SK-N-DZ (cell line): ENCODE data around the gene IL10RB.
"Not testable (repeated sequence)": the region's sequence is repeated elsewhere in the genome, so short reads cannot be mapped to it uniquely, and the experiment has no call there.

ENCODE experiments used
- DNase-seq: peaks from one replicate; pipeline ENCODE4 v3.0.0-alpha.2; 2015; ENCODE audit warnings: low spot score

Gene IL10RB

DNA sequence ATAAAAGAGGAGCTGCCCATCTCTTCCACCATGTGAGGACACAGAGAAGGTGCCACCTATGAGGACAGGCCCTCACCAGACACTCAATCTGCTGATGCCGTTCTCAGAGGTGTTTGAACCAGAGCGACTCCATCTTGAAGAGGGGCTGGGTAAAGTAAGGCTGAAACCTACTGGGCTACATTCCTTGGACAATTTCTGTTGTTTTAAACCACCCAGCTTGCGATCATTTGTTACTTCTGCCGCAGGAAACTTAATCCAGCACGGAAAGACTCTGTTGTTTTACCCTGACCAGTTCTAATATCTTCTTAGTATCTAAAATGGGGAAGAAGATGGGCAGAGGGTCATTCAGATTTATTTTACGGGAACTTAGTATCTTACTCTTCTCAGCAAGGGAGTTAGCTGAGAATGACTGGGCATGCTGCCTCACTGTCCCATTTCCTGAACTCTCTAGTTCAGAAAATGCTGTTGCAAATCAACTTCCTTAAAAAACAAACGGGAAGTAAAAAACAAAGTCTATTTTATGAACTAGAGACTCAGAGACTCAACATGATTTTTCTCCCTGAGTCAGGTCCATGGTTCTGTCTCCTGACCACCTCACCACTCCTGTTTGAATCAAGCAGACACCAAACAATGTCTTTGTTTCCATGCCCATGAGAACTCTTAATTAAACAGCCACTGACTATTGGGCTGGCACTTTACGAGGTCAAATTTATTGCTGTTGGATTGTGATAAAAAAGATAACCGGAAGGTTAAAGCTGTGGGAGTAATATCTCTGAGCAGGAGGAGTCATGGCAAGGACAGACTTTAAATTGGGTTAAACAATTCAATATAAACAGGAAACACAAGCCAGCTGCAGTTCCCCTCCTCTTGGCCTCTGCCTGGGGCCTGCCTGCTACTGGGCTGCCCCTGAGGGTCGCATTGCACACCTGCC, 34.8 kb downstream of the IL10RB start:
- DNase-seq: peak; percentile 64

DNA sequence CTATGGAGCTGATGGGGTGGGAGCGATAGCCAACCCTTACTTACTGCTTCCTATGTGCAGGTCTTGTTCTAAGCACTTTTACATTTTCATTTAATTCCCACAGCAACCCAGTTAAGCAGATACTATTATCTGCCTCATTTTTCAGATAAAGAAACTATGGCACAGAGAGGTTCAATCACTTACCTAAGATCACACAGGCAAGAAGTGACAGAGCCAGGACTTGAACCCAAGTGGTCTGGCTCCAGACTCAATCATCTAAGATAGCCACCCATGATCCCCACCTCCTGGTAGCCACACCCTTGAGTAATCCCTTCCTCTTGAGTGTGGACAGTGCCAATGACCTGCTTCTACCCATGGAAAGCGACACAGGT, 35.5 kb downstream of the IL10RB start:
- no peak for DNase-seq

DNA sequence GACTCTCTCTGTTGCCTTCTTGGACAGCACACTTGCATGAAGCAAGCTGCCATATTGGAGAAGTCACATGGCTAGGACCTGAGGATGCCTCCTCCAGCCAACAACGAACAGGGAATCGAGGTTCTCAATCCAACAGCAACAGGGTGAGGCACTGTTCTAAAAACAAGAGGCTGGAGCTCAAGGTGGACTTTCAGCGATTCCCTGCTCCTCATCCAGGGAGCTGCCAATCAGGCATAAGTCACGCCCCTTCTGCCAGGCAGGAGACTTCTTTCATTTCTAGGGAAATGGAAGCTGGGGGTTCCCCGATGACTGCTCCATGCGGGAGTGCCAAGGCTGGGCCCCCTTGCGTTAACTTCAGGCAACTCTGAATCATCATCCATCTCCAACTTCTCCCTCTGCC, 35.9 kb downstream of the IL10RB start:
- no peak for DNase-seq

DNA sequence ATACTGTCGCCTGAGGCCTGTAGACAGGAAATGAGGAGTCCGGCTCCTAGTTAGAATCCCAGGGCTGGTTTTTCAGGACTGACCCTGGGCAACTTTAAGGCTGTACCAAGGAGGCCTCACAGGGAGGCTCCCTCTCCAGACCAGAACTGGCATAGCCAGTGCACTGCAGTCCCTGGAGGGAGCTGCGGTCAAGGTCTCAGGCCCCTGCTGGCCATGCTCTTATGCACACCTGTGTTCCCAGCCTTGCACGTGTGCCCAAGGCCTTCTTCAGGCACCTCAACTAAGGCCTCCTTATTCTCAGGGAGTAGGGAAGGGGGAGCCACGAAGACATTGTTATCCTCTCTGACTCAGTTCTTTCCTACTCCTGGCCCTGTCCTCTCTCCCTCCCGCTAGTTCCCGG, 36.6 kb downstream of the IL10RB start:
- no peak for DNase-seq

DNA sequence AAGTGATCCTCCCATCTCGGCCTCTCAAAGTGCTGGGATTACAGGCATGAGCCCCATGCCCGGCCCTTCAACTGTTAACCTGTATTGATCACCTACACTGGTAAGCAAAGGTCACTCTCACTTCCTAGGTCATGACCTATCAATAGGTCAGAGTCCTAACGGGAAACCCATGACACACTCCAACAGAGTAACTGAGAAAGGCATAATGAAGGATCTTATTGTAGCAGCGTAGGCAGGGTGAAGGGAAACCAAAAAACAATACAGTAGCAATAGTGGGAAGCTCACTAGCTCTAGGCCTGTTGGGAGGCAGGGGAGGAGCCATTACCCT, 39.1 kb downstream of the IL10RB start:
- no peak for DNase-seq

DNA sequence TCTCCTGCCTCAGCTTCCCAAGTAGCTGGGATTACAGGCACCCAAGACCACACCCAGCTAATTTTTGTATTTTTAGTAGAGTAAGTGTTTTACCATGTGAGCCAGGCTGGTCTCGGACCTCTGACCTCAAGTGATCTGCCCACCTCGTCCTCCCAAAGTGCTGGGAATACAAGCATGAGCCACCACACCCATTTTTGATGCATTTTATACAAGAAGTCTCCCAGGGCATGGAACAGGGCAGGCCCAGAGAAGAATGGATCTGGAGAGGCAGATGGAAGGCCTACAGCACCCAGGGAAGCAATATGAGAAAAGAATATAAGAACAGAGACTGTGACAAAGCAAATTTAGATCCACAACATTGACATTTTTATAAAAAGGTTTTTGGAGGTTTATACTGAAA, 39.8 kb downstream of the IL10RB start:
- DNase-seq: no peak

DNA sequence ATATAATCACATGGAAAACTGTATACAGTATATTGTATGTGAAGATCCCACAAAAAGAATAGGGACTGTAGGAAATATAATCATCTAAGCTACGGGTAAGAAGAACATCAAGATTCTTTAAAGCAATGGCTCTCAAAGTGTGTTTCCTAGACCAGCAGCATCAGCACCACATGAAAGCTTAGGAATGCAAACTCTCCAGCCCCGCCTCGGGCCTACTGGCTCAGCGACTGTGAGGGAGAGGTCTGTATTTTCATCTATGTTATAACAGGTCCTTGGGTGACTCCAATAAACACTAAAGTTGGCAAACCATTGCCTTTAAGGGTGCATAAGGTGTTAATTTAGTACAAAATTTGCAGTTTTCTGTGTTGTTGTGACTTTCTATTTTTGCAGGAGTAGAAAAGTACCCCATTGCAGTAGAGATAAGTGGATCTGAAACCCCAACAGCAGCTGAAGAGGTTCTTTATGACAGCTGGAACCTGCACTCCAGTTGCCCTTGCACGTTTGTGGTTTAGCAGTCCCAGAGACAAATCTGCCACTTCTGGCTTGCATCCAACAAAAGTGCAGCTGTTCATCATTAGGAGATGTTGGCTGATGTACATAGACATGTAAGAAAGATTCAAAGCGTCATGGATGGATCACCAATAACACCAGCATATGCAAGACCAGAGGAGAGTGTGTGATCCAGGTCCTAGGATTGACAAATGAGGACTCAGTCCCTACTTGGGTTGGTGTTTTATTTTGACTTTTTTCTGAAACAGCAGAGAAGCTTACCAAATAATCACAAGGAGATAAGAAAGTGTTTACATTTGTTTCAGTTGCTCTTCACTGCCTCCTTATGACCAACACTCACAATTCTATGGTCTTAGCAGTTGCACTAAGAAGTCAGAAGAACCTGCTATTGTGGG, 42.7 kb downstream of the IL10RB start:
- DNase-seq: peak; percentile 81

DNA sequence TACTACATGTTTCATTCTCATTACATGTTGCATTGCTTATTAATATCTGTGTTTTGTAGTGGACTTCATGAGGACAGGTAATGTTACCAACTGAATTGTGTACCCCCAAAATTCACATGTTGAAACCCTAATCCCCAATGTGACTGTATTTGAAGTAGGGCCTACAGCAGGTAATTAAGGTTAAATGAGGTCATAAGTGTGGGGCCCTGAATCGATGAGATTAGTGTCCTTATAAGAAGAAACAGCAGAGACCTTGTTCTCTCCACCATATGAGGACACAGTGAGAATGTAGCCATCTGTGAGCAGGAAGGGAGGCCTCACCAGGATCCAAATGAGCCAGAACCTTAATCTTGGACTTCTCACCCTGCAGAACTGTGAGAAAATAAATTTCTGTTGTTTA, 43.6 kb downstream of the IL10RB start:
- no peak for DNase-seq

DNA sequence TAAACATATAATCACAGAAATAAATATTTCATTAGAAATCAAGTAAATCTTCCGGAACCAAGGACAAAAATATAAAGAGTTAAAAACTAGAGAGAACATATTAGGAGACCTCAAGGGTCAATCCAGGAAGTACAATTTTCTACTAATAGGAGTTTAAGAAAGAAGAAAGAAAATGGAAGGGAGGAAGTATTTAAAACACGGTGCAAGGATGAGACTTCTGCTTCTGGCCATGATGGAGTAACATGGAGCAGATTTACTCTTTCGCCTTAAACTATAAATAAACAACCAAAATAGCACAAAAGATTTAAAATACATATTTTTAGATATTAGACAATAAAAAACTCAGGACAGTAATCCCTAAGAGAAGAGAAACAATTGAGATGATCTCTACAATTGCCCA, 46.0 kb downstream of the IL10RB start:
- no peak for DNase-seq

DNA sequence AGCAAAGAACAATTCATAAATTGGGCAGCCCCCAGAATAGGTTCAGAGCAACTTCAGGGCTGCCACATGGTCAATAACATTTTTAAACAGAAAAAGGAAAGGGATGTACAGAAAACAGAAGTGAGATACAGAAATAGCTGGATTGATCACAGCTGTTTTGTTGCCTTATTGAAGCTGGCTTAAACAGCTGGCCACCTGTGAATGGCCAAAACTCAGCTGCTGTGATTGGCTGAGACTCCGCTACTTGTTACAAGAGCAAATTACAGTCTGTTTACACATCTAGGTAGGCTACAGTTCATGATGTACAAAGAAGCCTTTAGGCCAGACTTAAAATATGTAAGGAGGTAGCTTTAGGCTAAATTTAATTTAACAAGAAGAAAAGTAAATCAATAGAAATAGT, 47.0 kb downstream of the IL10RB start:
- DNase-seq: no peak

DNA sequence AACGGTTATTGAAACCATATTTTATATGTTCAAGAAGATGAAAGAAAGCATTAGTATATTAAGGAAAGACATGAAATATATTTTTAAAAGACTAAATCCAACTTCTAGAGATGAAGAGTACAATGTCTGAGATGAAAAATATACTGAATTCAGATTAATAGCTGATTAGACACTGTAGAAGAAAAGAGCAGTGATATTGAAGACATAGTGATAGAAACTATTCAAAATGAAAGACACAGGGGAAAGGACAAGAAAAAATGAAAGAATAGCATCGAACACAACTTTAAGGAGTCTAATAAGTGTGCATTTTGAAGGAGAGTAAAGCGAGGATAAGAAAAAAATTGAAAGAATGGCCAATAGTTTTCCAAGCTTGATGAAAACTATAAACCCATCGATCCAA, 47.4 kb downstream of the IL10RB start:
- no peak for DNase-seq

DNA sequence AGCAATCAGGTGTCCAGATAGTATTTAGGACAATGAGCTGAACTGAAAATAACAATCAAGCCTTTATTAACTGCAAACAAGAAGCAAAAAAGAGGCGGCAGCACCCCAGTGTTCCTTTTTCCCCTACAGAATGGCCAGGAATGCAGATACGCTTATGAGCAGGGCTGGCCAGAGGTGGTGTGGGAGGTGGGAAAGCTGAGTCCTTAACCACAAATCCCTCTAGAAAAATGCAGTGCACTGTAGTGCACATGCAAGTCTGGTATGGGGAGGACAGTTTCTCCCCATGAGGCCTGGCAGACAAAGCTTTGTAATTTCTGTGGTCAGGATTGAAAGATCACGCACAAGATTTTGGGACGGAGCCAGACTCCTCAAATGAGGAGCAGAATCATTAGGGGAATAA, 47.9 kb downstream of the IL10RB start:
- DNase-seq: no peak

DNA sequence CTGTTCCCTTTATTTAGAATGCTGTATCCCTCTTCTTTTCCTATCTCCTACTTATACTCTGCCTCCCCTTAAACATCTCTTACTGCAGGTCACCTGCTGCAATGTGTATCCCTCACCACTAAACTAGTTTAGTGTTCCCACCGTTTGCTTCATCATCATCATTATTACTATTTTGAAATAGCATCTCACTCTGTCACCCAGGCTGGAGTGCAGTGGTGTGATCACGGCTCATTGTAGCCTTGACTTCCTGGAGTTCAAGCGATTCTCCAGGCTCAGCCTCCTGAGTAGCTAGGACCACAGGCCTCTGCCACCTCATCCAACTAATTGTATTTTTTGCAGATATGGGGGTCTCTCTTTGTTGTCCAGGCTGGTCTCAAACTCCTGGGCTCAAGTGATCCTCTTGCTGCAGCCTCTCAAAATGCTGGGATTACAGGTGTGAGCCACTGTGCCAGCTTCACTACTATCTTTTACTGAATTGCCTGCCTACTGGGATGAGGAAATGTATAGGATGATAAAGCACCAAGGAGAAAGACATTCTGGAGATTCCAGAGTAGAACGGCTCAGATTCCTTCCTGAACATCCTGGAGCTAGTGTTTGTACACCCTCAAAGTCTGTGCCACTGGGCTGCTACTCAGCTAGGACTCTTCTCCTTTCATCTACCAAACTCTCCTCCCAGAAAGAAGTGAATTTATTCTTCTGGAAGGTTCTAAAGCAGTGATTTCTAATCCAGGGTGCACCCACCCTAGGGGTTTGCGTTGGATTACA, 50.0 kb downstream of the IL10RB start:
- DNase-seq: no peak

DNA sequence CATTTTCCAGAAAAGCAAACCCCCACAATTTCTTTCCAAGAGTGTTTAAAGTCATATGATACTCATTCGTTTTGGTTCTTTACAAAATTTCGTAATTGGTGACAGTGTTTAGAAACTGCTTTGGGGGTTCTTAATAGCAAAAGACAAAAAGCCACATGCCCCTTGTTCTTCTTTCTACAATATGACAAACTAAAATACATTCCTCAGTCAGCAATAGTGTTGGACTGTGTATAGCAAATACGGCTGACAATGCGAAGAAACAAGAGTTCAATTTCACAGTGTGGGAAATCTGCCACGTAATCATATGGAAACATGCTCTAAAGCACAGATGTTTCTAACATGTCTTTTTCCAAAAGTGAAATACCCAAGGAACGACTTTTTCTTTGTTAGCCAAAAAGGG, 51.0 kb downstream of the IL10RB start:
- no peak for DNase-seq

DNA sequence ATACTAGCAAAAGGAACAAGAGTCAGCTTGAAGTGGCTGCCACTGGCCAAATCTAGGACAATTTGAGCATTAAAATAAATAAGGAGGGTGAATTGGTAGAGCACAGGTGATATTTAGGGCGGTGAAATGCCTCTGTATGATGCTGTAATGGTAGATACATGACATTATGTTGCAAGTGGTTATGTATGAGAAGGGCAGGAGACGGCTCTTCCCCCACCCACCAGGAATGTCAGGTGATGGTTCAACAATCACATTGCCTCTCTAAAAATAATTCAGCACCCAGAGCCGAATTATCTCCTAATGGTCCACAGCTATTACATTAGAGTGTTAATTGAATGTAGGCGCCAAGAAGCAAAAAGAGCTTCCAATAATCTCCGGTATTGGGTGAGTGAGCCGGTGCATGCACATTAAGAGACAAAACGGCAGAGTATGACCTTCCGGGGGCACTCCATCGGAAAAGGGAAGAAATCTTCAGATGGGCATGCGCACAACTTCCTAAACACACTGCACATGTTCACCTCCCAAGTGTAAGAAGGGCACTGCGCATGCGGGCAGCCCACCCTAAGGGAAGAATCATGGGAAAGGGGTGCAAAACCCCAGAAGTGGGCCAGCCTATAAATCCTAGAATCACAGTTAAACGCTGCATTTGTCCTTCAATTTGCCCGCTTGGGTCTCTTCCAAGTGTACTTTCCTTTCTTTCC, 51.8 kb downstream of the IL10RB start:
- no peak for DNase-seq

DNA sequence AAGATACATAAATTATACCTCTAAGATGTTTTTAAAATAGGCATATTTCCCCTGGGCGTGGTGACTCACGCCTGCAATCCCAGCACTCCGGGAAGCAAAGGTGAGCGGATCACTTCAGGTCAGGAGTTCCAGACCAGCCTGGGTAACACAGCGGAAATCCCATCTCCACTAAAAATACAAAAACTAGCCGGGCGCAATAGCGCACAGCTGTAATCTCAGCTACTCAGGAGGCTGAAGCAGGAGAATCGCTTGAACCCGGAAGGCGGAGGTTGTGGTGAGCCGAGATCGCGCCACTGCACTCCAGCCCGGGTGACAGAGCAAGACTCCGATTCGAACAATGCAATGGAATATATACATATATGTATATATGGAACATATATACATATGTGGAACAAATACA, 54.8 kb downstream of the IL10RB start:
- DNase-seq: not testable (repeated sequence)

DNA sequence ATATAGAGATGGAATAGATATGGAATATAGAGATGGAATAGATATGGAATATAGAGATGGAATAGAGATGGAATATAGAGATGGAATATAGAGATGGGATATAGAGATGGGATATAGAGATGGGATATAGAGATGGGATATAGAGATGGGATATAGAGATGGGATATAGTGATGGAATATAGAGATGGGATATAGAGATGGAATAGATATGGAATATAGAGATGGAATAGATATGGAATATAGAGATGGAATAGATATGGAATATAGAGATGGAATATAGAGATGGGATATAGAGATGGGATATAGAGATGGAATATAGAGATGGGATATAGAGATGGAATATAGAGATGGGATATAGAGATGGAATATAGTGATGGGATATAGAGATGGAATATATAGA, 57.4 kb downstream of the IL10RB start:
- DNase-seq: not testable (repeated sequence)

DNA sequence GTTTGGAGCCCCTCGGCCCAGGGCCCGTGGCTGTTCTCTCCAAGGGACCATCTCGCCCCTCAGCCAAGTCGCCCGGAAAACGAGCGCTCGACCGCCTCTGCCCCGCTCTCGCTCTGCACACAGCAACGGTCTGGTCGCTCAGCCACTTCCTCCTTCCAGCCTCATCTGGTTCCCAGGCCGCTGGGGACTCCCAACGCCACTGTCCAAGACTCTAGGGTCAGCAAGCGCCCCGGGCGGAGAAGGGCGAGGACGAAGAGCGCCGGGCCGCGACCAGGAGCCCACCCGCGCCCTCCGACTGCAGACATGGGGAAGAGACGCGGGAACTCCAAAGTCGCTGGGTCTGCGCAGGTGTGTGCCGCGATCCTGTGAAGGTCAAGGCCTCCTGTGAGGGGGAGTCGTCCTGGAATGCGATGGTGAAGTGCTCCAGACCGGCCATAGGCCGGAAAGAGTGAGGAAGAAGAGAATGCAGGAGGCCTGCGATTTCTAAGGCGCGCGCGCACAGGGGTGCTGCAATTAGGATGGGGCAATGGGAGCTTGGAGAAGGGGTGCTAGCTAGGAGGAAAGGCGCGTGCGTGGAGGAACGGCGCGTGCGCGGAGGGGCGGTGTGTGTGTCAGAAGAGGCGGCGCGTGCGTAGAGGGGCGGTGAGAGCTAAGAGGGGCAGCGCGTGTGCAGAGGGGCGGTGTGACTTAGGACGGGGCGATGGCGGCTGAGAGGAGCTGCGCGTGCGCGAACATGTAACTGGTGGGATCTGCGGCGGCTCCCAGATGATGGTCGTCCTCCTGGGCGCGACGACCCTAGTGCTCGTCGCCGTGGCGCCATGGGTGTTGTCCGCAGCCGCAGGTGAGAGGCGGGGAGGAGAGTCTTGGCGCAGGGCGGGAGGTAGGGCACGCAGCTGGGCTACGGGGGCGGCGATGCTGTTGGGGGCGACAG, 58.4 kb downstream of the IL10RB start, which contains the start of gene IFNAR1:
IFNAR1 (plus strand) TSS at position 680 of the 931 bp plus-strand sequence; CDS start at position 766, 86 bp downstream.
- DNase-seq: peak; percentile 97

DNA sequence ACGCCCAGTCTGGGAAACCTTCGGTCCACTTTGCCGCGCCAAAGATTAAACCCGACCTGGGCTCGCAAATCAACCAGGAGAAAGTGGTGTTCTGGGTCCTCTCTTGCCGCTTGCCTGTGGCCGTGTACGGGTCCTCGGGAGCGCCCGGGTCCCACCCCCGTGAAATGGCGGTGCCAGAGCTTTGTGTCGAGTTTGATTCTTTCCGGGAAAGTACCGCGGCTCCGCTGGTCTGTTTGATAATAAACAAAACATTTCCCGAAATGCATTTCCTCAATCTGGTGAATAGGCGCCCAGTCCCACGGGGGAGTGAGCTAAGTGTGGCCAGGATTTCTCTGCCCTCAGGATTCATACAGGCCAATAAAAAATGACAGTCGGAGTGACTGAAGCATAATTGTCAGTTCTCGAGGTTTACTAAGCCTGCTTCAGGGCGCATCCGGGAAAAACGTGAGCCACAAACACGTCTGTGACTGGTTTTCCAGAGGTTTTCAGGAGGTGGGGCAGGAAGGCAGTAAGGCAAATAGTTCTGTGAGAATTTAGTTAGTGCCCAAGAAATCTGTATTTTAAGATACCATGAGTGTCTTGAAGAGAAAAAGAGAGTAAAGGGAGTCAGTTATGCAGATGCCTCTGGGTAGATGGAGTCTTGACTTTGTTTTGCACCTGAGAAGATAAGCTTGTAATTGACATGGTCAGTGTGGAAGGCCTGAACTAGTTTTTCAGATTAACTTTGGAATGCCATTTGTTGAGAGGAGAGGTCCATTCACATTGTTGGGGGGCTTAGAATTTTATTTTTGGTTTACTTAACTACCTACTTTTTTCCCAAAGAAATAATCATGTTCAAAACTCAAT, 59.3 kb downstream of the IL10RB start:
- DNase-seq: peak; percentile 44
